Measurements from ENCODE around the gene NOL9.

Gene NOL9

GRCh38 chr1:6489383-6489765 lies 64.9 kb downstream of the NOL9 start:
- no peak for DNase-seq (ENCODE audit: low read depth in 3 of 3)

- DNase-seq (ENCODE audit: low read depth in 3 of 3), result no peak
These were observed 65.5 kb downstream of the NOL9 start for GRCh38 chr1:6488602-6489382.

- DNase-seq (ENCODE audit: low read depth in 3 of 3), result no peak
These were observed 66.4 kb downstream of the NOL9 start for GRCh38 chr1:6487804-6488484.

GRCh38 chr1:6486433-6487011 lies 67.8 kb downstream of the NOL9 start:
- peak; percentile 76 to 84 (median 80) for DNase-seq (ENCODE audit: low read depth in 3 of 3)

GRCh38 chr1:6485168-6486101 lies 68.9 kb downstream of the NOL9 start:
- DNase-seq (ENCODE audit: low read depth in 3 of 3), result no peak

GRCh38 chr1:6484826-6485167 lies 69.5 kb downstream of the NOL9 start:
- no peak for DNase-seq (ENCODE audit: low read depth in 3 of 3)

GRCh38 chr1:6483761-6484117 lies 70.6 kb downstream of the NOL9 start:
- DNase-seq (ENCODE audit: low read depth in 3 of 3), result no peak

GRCh38 chr1:6483017-6483760 lies 71.1 kb downstream of the NOL9 start:
- no peak for DNase-seq (ENCODE audit: low read depth in 3 of 3)

- DNase-seq (ENCODE audit: low read depth in 3 of 3), result no peak
These were observed 72.5 kb downstream of the NOL9 start for GRCh38 chr1:6481820-6482219.

- DNase-seq (ENCODE audit: low read depth in 3 of 3), result no peak
These were observed 77.1 kb downstream of the NOL9 start for GRCh38 chr1:6477039-6477820.

- DNase-seq (ENCODE audit: low read depth in 3 of 3), result no peak
These were observed 77.8 kb downstream of the NOL9 start for GRCh38 chr1:6476483-6476882.

GRCh38 chr1:6475381-6476133 lies 78.8 kb downstream of the NOL9 start:
- peak in 2 of 3 experiments; percentile 71 to 76 for DNase-seq (ENCODE audit: low read depth in 3 of 3)

- DNase-seq (ENCODE audit: low read depth in 3 of 3), result no peak
These were observed 79.5 kb downstream of the NOL9 start for GRCh38 chr1:6474815-6475282.

GRCh38 chr1:6473974-6474814 lies 80.1 kb downstream of the NOL9 start:
- DNase-seq (ENCODE audit: low read depth in 3 of 3), result no peak

- DNase-seq (ENCODE audit: low read depth in 3 of 3), result no peak
These were observed 81.2 kb downstream of the NOL9 start for GRCh38 chr1:6473156-6473555.

GRCh38 chr1:6472391-6472790 lies 81.9 kb downstream of the NOL9 start:
- no peak for DNase-seq (ENCODE audit: low read depth in 3 of 3)

- DNase-seq (ENCODE audit: low read depth in 3 of 3), result no peak
These were observed 82.3 kb downstream of the NOL9 start for GRCh38 chr1:6471970-6472368.
